Kidney epithelial cell (primary cell): ENCODE data around the gene DNASE1L3. TPM values are rescaled to one million over a fixed set of nuclear protein-coding genes. Genes with fewer than 3 reads are reported as not detected.
"Not testable (repeated sequence)": the region's sequence is repeated elsewhere in the genome, so short reads cannot be mapped to it uniquely, and the experiment has no call there.

ENCODE experiments used
- DNase-seq: peaks from one replicate; pipeline ENCODE4 v3.0.0-alpha.2; 2010; ENCODE audit warnings: low read depth
- H3K27me3 ChIP-seq: 2 replicates; pipeline ENCODE4 v1.6.0; 2011; ENCODE audit warnings: low read length; ENCODE audit not compliant: control insufficient read depth, insufficient read depth
- H3K36me3 ChIP-seq: 2 replicates; pipeline ENCODE4 v1.5.1; 2011; ENCODE audit warnings: low read length; ENCODE audit not compliant: control insufficient read depth, insufficient read depth
- H3K4me3 ChIP-seq: 2 replicates; pipeline ENCODE4 v1.5.1; 2011; ENCODE audit warnings: low read depth, mild to moderate bottlenecking, control low read depth, low read length
- total RNA-seq: library from RNA; depleted of rRNA; stranded (reverse); fragments of >200 nt; gene quantifications from 2 replicates; pipeline ENCODE4 v1.2.3, GENCODE V29; 2015
- TF ChIP-seq, protein P1 (sequence below): IDR thresholded peaks from 2 replicates; pipeline ENCODE4 v1.5.1; 2011; ENCODE audit warnings: mild to moderate bottlenecking, moderate library complexity, low read length, control low read depth, inconsistent platforms; ENCODE audit not compliant: insufficient read depth, poor library complexity, severe bottlenecking

Gene DNASE1L3
- total RNA-seq, 1 donor from 2014 or later = not detected

DNA sequence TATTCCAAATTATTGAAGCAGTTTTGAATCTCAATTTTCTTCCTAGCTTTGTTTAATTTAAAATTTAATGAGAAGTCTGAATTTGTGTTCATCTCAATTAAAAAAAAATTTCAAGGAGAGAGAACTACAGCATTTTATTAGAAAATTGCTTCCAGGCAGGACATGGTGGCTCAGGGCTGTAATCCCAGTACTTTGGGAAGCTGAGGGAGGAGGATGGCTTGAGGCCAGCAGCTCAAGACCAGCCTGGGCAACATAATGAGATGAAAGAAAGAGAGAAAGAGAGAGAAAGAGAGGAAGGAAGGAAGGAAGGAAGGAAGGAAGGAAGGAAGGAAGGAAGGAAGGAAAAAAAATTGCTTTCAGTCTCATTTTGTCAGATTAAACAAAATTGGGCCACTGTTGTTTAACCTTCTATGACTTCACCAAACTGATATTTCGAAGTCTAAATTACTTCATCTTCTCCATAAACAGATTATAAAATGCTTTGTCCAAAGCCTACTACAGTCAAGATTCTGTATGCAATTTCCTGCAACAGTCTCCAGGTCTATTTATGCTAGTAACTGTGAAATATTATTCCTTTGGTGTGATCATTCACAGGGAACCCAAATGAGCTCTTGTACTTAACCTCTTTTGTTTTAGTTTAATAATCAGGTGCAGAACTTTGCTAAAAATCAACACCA is 20.2 kb upstream of the DNASE1L3 start:
- no peak overlapping the region for H3K4me3 ChIP-seq
- no peaks in the 10 kb centered on the region for H3K36me3 ChIP-seq
- no peak for DNase-seq
- no peaks in the 10 kb centered on the region for H3K27me3 ChIP-seq
- TF ChIP-seq, protein P1, sequence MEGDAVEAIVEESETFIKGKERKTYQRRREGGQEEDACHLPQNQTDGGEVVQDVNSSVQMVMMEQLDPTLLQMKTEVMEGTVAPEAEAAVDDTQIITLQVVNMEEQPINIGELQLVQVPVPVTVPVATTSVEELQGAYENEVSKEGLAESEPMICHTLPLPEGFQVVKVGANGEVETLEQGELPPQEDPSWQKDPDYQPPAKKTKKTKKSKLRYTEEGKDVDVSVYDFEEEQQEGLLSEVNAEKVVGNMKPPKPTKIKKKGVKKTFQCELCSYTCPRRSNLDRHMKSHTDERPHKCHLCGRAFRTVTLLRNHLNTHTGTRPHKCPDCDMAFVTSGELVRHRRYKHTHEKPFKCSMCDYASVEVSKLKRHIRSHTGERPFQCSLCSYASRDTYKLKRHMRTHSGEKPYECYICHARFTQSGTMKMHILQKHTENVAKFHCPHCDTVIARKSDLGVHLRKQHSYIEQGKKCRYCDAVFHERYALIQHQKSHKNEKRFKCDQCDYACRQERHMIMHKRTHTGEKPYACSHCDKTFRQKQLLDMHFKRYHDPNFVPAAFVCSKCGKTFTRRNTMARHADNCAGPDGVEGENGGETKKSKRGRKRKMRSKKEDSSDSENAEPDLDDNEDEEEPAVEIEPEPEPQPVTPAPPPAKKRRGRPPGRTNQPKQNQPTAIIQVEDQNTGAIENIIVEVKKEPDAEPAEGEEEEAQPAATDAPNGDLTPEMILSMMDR = no peak

DNA sequence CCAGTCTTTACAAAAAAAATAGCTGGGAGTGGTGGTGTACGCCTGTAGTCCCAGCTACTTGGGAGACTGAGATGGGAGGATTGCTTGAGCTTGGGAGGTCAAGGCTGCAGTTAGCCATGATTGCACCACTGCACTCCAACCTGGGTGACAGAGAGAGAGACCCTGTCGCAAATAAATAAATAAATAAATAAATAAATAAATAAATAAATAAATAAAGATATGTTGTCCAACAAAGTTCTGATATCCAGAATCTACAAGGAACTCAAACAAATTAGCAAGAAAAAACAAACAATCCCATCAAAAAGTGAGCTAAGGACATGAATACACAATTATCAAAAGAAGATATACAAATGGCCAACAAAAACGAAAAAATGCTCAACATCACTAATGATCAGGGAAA is 17.2 kb upstream of the DNASE1L3 start:
- H3K36me3 ChIP-seq, H3K4me3 ChIP-seq, DNase-seq, H3K27me3 ChIP-seq: not testable (repeated sequence)

GRCh38 chr3:58223855-58224254 is 13.1 kb upstream of the DNASE1L3 start:
- Histone ChIP-seq H3K27me3 (no peaks in the 10 kb centered on the region), H3K36me3 (no peaks in the 10 kb centered on the region), H3K4me3 (no peak overlapping the region)
- DNase-seq = no peak
- TF ChIP-seq, protein P1 = no peak

GRCh38 chr3:58222161-58222724 is 11.5 kb upstream of the DNASE1L3 start:
- no peak overlapping the region for H3K4me3 ChIP-seq
- TF ChIP-seq, protein P1 = no peak
- H3K27me3 ChIP-seq = no peaks in the 10 kb centered on the region
- no peak for DNase-seq
- no peaks in the 10 kb centered on the region for H3K36me3 ChIP-seq

GRCh38 chr3:58218904-58219303 is 8.1 kb upstream of the DNASE1L3 start:
- DNase-seq = no peak
- no peak overlapping the region for H3K4me3 ChIP-seq
- TF ChIP-seq, protein P1 = no peak
- no peaks in the 10 kb centered on the region for H3K36me3 ChIP-seq
- H3K27me3 ChIP-seq = no peaks in the 10 kb centered on the region

DNA sequence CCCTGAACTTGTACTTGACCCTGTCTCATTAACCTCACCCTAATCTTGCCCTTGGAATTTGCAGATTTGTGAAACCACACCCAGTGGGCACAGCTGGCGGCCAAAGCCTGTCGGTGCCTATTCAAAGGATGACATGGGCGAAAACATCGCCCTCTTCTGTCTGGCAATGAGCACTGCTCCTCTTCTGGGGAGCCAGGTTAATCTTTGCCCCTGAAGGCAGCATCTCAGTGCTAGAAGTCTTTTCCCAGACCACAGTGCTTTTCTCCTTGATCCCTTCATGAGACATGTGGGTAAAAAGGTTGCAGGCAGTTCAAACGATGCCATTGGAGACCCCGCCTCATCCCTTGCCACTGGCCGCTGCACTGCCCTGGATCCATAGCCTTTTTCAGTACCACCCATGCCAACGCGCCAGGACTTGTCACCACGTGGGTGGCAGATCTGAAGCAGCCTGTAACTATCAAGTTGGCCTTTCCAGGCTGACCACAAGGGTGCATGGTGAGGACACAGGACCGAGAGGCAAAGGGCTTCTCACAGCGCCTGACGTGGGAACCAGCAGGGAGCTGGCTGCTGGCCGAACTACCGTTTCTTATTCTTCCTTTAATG is 6.5 kb upstream of the DNASE1L3 start:
- Histone ChIP-seq H3K4me3 (no peak overlapping the region), H3K36me3 (no peaks in the 10 kb centered on the region), H3K27me3 (no peaks in the 10 kb centered on the region)
- DNase-seq = no peak
- TF ChIP-seq, protein P1 = peak; percentile 84
